Measurements from ENCODE around the gene SLC29A1. TPM values are rescaled to one million over a fixed set of nuclear protein-coding genes. Genes with fewer than 3 reads are reported as not detected.

The SLC29A1 gene
- polyA plus RNA-seq, 1 donor from 2014 or later = 5.4 TPM

- peaks cover 22 to 32% (median 24%) of the 10 kb centered on the region in 3 donors for H3K4me1 Mint-ChIP-seq
- H3K4me3 Mint-ChIP-seq = peak within 1 kb of the TSS; percentile 95 to 100 (median 99)
Measured at GRCh38 chr6:44246663-44247337, 23.4 kb downstream of the SLC29A1 start, which contains the start of gene HSP90AB1. HSP90AB1 (plus strand) TSS chr6:44247101; CDS start chr6:44248630, 1,529 bp downstream.

GRCh38 chr6:44247338-44248302 lies 24.2 kb downstream of the SLC29A1 start:
- H3K27me3 Mint-ChIP-seq = peaks cover 4% of the 10 kb centered on the region
- H3K4me1 Mint-ChIP-seq = peaks cover 25 to 37% (median 26%) of the 10 kb centered on the region in 3 donors
- peaks cover 7% of the 10 kb centered on the region for H3K36me3 Mint-ChIP-seq
- peak overlapping the region; percentile 98 to 100 (median 99) for H3K27ac Mint-ChIP-seq
- no peaks in the 10 kb centered on the region for H3K9me3 Mint-ChIP-seq
- H3K4me3 Mint-ChIP-seq = peak overlapping the region; percentile 95 to 100 (median 99)

More at GRCh38 chr6:44246663-44247337, 23.4 kb downstream of the SLC29A1 start, which contains the start of gene HSP90AB1:
- Mint-ChIP-seq H3K36me3 (peaks cover 7% of the 10 kb centered on the region), H3K27ac (peak within 1 kb of the TSS; percentile 98 to 100 (median 99)), H3K9me3 (no peaks in the 10 kb centered on the region), H3K27me3 (peaks cover 4% of the 10 kb centered on the region)

GRCh38 chr6:44248579-44248978 lies 25.2 kb downstream of the SLC29A1 start:
- Mint-ChIP-seq H3K4me3 (peak overlapping the region; percentile 95 to 100 (median 99)), H3K27ac (peak overlapping the region in 2 of 3 donors; percentile 98 to 99), H3K9me3 (no peaks in the 10 kb centered on the region), H3K27me3 (peaks cover 4% of the 10 kb centered on the region), H3K36me3 (peaks cover 8% of the 10 kb centered on the region), H3K4me1 (peaks cover 31 to 46% (median 34%) of the 10 kb centered on the region in 3 donors)

GRCh38 chr6:44249082-44249748 lies 25.8 kb downstream of the SLC29A1 start:
- H3K9me3 Mint-ChIP-seq = no peaks in the 10 kb centered on the region
- peaks cover 4% of the 10 kb centered on the region for H3K27me3 Mint-ChIP-seq
- peaks cover 8% of the 10 kb centered on the region for H3K36me3 Mint-ChIP-seq
- H3K4me3 Mint-ChIP-seq = peak overlapping the region; percentile 95 to 100 (median 99)
- peak overlapping the region in 2 of 3 donors; percentile 98 to 99 for H3K27ac Mint-ChIP-seq
- H3K4me1 Mint-ChIP-seq = peaks cover 34 to 50% (median 34%) of the 10 kb centered on the region in 3 donors

- Mint-ChIP-seq H3K36me3 (peaks cover 10% of the 10 kb centered on the region), H3K4me3 (peak overlapping the region in 2 of 4 donors; percentile 57 to 95), H3K9me3 (no peaks in the 10 kb centered on the region), H3K27ac (peak overlapping the region in 2 of 3 donors; percentile 64 to 98), H3K4me1 (peaks cover 36 to 56% (median 41%) of the 10 kb centered on the region in 3 donors), H3K27me3 (peaks cover 4% of the 10 kb centered on the region)
Measured at GRCh38 chr6:44250067-44250717, 26.8 kb downstream of the SLC29A1 start.

GRCh38 chr6:44250718-44251123 lies 27.3 kb downstream of the SLC29A1 start:
- Mint-ChIP-seq H3K9me3 (no peaks in the 10 kb centered on the region), H3K4me1 (peaks cover 41 to 56% (median 44%) of the 10 kb centered on the region in 3 donors), H3K4me3 (peak overlapping the region in 1 of 4 donors; percentile 95), H3K27ac (peak overlapping the region in 1 of 3 donors; percentile 98), H3K36me3 (peaks cover 10% of the 10 kb centered on the region), H3K27me3 (peaks cover 4% of the 10 kb centered on the region)

GRCh38 chr6:44251576-44252524 lies 28.5 kb downstream of the SLC29A1 start:
- peak overlapping the region in 1 of 4 donors; percentile 95 for H3K4me3 Mint-ChIP-seq

GRCh38 chr6:44253307-44254101 lies 30.1 kb downstream of the SLC29A1 start:
- peak overlapping the region in 3 of 4 donors; percentile 18 to 95 (median 39) for H3K4me3 Mint-ChIP-seq
- H3K9me3 Mint-ChIP-seq = no peaks in the 10 kb centered on the region
- H3K27ac Mint-ChIP-seq = peak overlapping the region; percentile 40 to 98 (median 93)
- H3K36me3 Mint-ChIP-seq = peaks cover 8% of the 10 kb centered on the region
- H3K27me3 Mint-ChIP-seq = peaks cover 3% of the 10 kb centered on the region
- peaks cover 51 to 69% (median 53%) of the 10 kb centered on the region in 3 donors for H3K4me1 Mint-ChIP-seq

More at GRCh38 chr6:44251576-44252524, 28.5 kb downstream of the SLC29A1 start:
- Mint-ChIP-seq H3K27me3 (peaks cover 2% of the 10 kb centered on the region), H3K27ac (peak overlapping the region; percentile 1 to 98 (median 71)), H3K9me3 (no peaks in the 10 kb centered on the region), H3K4me1 (peaks cover 47 to 64% (median 49%) of the 10 kb centered on the region in 3 donors), H3K36me3 (peaks cover 10% of the 10 kb centered on the region)

- Mint-ChIP-seq H3K27ac (peak overlapping the region; percentile 14 to 98 (median 88)), H3K27me3 (peaks cover 3% of the 10 kb centered on the region), H3K4me3 (peak overlapping the region; percentile 52 to 95 (median 58)), H3K9me3 (no peaks in the 10 kb centered on the region), H3K36me3 (peaks cover 10% of the 10 kb centered on the region), H3K4me1 (peaks cover 46 to 71% (median 51%) of the 10 kb centered on the region in 3 donors)
Measured at GRCh38 chr6:44254191-44255104, 31.1 kb downstream of the SLC29A1 start.

- H3K4me1 Mint-ChIP-seq = peaks cover 40 to 67% (median 43%) of the 10 kb centered on the region in 3 donors
- H3K27ac Mint-ChIP-seq = peak overlapping the region; percentile 88 to 98 (median 93)
- H3K9me3 Mint-ChIP-seq = no peaks in the 10 kb centered on the region
- H3K4me3 Mint-ChIP-seq = peak overlapping the region; percentile 24 to 95 (median 90)
- H3K27me3 Mint-ChIP-seq = peaks cover 3% of the 10 kb centered on the region
- H3K36me3 Mint-ChIP-seq = peaks cover 7% of the 10 kb centered on the region
Measured at GRCh38 chr6:44255105-44255808, 31.9 kb downstream of the SLC29A1 start.

Data from IgD-negative memory B cell (primary cell).